Effector CD4-positive, alpha-beta T cell (primary cell): ENCODE results near the gene KRTAP4-8.
"Not testable (repeated sequence)": the region's sequence is repeated elsewhere in the genome, so short reads cannot be mapped to it uniquely, and the experiment has no call there.

Experiments used
- DNase-seq: peaks from one replicate; pipeline ENCODE4 v3.0.0-alpha.2; 2020

KRTAP4-8 gene

GRCh38 chr17:41064301-41064700 lies 33.6 kb downstream of the KRTAP4-8 start:
- DNase-seq, result no peak

DNA sequence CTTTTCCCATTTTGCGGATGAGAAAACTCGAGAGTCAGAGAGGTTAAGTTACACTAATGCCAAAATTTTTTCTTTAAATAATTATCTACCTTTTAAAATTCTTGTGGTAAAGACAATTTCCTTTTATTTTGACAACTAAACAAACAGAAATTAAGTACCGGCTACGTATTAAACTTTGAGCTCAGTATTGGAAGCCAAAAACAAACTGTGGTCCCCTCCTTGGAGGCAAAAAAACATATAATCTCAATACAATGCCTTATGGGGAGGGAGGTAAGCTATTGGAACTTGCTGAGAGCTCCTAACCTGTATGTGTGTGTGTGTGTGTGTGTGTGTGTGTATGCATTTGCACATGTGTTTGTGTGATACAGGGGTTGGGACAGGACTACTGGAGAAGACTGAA lies 34.5 kb downstream of the KRTAP4-8 start:
- DNase-seq, result no peak

DNA sequence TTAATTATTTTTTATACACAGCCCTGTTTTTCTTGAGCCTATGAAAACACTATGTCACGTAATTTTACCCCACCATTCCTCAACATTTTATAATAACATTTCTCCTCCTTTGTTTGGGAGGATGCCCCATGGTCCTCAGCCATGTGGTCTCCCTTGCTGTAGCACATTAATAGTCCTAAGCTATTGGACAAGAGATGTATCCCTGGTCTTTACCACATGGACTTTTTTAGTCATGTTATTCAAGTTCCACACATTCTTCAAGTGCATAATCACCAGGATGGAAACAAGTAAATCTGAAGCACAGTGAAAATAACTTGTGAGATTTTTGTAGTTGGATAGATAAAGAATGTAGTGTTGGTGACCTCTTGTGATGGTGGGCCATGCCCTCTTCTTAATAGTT lies 36.0 kb downstream of the KRTAP4-8 start:
- no peak for DNase-seq

DNA sequence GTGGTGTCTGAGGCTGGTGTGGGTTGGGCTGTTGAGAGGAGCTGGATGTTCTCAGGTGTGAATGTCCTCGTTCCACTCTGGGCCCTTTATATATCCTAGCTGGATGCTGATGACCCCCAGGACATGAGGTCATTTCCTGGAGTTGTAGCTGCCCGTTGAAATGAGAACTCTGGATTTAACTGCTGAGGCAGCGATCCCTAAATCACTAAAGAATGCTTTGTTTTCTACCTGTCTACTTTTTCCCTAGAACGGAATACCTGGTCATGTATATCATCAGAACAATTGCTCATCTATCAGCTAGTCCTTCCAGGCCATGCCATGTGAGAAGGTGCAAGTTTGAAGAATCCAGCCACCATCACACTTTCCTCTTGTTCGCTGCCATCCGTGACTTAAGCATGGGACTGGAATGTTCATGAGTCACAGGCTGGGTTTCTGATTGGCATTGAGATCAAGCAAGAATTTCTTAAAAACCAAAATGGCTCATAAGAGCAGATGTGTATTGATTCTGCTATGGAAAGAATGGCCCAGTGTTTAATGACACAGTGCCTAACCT lies 37.8 kb downstream of the KRTAP4-8 start, which contains the start of gene KRTAP2-3:
KRTAP2-3 (minus strand) TSS at position 63 of the 553 bp plus-strand sequence. CDS start 64 bp downstream, outside the sequence.
- DNase-seq, result no peak

DNA sequence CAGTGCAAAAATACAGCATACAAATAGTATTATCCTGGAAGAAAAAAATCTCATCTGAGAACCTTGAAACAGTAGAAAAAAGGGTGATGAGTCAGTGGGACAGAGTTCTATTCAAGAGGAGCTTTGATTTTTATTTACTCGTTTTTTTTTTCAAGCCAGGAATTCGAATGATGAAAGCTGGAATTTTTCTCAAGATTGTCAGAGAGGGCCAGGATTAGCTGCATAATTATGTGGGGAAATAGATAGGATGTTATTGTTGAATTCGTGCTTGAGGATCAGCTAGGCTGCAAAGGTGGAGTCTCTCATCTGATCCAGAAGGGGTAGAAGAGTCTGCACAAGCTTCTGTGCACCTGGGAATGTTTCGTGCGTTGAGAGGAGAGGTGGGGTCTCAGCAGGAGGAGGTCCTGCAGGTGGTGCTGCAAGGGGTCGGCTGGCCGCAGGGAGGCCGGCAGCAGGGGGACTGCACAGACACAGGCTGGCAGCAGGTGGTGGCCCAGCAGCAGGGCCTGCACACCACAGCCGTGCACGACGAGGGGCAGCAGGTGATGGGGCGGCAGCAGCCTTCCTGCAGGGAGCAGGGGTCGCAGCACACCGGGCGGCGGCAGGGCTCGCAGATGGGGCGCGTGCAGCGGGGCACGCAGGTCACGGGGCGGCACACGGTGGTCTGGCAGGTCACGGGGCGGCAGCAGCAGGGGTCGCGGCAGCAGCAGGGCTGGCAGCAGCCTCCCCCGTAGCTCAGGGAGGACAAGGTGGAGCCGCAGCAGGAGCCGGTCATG lies 38.5 kb downstream of the KRTAP4-8 start:
- not testable (repeated sequence) for DNase-seq

DNA sequence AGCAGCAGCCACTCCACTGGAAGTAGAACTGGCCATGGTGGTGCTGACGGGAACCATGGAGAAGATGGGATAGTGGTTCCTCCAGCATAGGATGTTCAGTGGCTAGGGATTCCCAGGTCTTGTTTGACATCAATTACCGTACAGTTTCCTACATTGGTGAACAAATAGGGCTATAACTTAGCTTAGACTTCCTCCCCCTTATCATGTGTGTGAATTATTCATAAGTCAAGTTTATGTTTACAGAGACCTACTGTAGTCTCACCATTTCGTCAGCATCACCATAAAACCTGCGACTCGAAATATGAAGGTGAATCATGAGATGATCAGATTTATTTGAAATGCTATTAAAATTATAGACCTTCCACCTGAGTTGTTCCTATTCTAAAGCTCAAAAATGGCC lies 39.2 kb downstream of the KRTAP4-8 start:
- DNase-seq, result no peak

DNA sequence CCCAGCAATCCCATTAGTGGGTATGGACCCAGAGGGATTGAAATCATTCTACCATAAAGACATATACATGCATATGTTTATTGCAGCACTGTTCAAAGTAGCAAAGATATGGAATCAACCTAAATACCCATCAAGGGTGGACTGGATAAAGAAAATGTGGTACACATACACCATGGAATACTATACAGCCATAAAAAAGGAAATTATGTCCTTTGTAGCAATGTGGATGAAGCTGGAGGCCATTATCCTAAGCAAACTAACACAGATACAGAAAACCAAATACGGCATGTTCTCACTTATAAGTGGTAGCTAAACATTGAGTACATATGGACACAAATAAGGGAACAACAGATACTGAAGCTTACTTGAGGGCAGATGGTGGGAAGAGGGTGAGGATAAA lies 40.4 kb downstream of the KRTAP4-8 start:
- DNase-seq, result no peak

- not testable (repeated sequence) for DNase-seq
These were observed 42.8 kb downstream of the KRTAP4-8 start, which contains the start of gene KRTAP2-2 for GRCh38 chr17:41055130-41055529. TSS of gene KRTAP2-2 (minus strand) at chr17:41055230. CDS start at chr17:41055211, 19 bp downstream.

GRCh38 chr17:41054556-41054955 lies 43.4 kb downstream of the KRTAP4-8 start:
- DNase-seq, result not testable (repeated sequence)

DNA sequence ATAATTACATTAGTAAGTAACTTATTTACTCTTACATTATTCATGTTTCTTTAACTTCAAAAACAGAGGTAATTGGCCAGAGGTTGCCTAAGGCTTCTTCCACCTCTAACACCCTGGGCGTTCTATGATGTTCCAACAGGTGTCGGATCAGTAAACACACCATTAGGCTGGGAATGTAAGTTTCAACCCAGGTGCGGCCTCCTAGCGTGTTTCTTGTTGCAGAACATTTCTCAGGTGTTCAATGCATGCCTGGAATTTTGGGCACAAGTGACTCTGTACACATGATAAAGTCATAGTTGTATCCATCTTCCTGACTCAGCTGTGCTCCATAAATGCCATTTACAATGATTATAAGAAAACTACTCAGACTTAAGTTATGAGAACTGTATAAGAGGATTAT lies 43.9 kb downstream of the KRTAP4-8 start:
- DNase-seq, result no peak

DNA sequence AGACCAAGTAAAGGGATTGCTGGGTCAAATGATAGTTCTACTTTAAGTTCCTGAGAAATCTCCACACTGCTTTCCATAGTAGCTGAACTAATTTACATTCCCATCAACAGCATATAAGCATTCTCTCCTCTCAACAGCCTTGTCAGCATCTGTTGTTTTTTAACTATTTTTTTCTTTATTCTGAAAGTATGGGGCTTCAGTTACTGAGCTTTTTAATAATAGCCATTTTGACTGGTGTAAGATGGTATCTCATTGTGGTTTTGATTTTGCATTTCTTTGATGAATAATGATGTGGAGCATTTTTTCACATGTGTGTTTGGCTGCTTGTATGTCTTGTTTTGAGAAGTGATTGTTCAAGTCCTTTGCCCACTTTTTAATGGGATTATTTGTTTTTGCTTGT lies 45.4 kb downstream of the KRTAP4-8 start:
- DNase-seq, result no peak

DNA sequence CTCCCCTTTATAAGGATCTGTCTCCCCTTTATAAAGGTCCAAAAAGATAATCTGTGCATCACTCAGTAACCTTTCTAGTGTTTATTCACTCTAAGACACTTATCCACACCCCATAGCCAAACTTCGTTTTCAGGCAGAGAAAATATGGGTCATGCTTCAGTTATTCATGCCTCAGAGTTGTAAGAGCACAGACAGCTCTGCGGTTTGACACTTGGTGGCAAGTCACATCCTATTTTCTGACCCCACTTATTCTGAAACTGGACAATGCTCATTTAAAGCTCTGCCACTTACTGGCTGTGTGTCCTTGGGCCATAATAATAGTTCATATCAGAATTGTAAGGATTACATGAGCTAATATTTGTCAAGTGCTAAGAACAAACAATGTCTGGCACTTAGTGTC lies 48.8 kb downstream of the KRTAP4-8 start:
- no peak for DNase-seq

DNA sequence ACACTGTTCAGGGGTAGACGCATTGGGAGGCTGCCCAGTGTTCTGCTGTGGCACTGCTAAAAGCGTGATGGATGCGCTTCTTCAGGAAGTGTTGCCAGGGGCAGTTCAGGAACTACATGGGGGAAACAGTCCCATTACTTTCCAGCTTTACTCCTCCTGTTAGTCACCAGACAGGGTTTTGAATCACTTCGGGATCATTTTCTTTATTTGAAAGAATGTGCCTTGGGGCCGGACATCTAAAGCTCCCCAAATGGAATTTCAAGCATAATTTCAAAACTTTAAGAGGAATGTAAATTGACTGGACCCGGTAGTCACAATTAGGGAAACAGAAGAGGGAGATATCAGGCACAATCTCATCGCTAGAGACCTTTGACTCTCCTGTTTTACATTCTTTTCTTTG lies 49.5 kb downstream of the KRTAP4-8 start:
- no peak for DNase-seq
